GM21367 (cell line): Measurements from ENCODE around the gene TMEM243.
A peak's percentile ranks its signal among the peaks of the same experiment; 100 is the strongest.

Source experiments
- ATAC-seq: cut with Tn5 transposase; IDR thresholded peaks from one replicate; pipeline ENCODE4 v1.9.1; 2021; ENCODE audit not compliant: unreplicated experiment

The TMEM243 gene

DNA sequence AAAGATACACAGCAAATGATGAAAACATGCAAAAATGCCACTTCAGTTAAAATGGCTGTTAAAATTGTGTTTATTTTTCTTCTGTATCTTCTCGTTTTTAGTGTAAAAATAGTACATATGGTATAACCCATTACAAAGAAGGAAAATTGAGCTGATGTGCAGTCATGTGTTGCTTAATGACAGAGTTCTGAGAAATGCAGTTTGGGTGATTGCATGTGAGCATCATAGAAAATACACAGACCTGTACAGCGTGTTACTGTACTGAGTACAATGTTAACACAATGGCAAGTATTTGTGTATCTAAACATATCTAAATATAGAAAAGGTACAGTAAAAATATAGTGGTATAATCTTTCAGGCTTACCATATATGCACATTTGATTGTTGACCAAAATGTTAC is 60.0 kb downstream of the TMEM243 start:
- ATAC-seq, result no peak

DNA sequence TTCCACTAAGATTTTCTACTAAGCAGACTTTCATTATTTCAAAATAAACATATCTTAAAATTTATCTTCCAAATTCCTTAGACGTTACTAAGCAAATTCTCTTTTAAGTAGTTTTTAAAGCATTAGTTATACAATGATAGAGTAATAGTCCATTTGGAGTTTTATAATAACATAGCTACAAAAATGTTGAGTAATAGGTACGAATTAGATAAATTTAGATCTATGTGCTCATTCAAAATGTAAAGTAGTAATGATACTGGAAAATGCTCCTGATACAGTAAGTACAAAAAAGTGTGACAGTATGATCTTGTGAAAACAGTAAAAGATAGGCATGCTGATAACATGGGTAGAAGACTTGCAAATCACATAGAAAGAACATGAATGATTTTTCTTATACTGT is 62.8 kb downstream of the TMEM243 start:
- no peak for ATAC-seq

DNA sequence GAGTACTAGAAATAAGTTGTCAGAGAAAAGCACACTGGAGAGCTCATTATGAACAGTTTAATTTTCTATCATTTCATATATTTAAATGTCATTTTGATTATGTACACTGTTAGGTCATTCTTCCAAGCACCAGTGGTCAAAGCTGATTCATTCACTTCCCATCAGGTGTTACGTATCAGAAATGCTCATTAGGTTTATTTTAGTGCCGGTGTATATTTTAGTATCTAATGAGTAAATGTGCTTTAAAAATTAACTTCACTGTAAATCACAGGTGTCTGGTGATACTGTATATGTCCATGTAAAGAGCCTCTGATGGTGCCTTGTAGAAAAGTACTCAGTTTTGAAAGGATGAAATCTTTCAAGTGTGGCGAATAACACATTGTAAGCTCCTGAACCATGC is 63.7 kb downstream of the TMEM243 start:
- ATAC-seq, result no peak

DNA sequence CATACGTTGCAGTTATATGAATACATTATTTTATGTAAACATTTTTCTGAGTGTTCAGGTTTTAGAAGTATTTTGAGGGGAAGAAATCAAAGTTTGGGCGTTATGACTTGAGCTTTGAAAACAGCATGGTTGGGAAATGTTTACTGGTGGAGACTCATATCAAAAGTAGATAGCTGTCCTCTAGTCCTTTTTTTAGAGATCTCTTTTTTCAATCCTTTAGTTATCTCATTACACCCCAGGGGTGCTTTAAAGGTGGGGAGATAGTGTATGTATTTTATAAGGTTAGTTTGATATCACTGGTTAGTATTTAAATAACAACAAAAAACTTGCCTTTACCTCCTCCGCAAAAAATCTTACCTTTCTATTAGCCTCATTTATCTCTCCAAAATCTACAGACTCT is 65.0 kb downstream of the TMEM243 start:
- ATAC-seq, result no peak

DNA sequence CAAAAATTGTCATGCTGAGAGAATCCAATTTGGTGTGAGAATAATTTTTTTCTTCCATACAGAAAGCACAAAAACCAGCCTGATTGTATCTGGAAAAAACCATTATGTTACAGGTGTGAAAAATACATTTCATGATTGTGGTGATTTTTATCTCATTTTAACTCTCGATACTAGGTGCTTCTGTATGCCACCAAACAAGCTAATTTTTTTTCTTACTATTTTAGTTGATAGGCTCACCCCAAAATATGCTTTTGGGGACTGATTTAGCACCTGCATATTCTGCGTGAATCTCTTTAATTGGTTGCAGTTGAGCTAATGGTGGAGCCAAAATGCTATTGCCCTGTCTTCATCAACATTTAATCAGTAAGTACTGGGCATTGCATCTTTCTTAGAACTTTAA is 65.4 kb downstream of the TMEM243 start:
- ATAC-seq, result no peak

DNA sequence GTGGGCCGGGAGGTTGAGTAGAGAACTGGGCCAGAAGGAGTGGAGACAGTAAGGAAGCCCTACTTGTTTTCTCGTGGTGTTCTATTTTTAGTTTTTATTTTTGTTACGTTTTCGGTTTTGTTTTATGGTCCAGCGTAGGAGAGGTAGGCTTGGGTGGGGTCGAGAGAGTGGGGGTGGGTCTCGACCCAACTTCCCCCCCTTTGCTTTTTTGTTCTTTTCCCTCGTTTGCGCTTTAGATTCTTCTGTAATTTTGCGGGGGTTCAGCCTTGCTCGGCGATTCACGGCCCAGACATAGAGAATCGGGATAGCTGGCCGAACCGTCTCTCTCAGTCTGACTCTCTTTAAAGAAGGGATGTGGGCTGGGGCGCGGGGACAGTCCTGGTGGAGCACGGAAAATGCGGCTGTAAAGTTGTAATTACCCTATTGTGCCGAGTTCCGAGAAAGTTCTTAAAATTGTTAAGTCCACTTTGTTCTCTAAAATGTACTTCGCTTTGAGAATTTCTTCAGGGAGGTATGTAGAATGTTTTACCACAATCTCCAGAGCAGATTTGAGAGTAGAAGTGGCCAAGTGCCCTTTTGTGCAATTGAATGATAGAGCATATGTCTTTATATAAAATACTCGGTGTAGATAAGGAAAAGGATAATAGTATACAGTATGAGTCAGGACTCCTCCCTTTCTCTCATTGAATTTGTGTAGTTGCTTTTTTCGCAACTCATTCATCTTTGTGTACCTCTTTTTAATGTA is 66.5 kb downstream of the TMEM243 start:
- ATAC-seq, result peak; percentile 16

DNA sequence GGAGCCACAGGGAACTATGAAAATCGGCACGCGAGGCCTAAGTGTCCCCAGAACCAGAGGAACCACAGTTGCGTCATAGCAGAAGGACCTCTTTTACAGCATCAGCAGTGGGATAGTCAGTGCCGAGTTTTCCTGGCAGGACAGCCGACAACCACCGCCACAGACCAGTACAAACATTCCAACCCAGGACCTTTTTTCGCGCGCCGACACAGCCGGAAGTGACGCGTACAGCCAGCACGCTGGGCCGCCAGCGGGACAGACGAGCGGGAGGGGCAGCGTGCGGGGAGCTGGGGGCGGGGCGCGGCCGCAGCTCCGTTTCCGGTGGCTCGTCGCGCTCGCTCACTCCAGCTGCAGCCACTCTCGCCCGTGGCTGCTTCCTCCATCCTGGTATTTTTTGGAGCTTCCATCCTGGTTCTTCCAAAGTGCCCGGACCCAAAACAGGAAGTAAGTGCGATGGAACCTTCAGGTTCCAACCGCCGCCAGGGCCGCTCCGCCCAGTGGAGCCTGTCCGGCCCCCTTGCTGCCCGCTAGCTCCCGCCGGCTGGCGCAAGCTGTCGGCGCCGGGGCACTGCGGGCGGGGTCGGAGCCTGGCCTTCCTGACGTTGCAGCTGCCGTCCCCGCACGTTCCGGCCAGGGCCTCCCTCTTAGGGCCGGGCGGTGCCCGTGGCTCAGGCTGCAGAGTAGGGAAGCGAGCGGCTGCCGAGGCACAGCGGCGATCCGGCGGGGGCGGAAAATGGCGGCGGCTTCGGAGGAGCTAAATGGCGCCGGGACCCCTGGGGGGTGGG is 67.2 kb downstream of the TMEM243 start, which contains the start of gene DMTF1:
TSS of gene DMTF1 (plus strand) at position 342 of the 785 bp plus-strand sequence. CDS start 12,489 bp downstream, outside the sequence.
- peak; percentile 68 for ATAC-seq

DNA sequence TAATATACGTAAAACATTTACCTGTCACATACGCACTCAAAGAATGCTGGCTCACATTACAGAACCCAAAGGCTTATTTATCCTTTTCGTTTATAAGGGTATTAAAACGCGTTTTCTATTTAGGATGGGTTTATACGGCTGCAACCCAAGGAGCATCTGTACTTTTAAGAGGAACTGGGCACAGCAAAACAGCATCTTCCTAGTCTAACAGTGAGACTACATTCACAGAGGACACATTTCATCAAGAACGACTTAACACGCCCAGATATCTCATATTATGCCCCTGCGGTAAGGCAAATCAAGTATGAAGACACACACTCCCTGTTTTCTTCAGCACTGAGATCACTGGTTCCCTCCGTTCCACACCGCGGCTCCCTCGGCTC is 67.8 kb downstream of the TMEM243 start:
- peak; percentile 0 for ATAC-seq

DNA sequence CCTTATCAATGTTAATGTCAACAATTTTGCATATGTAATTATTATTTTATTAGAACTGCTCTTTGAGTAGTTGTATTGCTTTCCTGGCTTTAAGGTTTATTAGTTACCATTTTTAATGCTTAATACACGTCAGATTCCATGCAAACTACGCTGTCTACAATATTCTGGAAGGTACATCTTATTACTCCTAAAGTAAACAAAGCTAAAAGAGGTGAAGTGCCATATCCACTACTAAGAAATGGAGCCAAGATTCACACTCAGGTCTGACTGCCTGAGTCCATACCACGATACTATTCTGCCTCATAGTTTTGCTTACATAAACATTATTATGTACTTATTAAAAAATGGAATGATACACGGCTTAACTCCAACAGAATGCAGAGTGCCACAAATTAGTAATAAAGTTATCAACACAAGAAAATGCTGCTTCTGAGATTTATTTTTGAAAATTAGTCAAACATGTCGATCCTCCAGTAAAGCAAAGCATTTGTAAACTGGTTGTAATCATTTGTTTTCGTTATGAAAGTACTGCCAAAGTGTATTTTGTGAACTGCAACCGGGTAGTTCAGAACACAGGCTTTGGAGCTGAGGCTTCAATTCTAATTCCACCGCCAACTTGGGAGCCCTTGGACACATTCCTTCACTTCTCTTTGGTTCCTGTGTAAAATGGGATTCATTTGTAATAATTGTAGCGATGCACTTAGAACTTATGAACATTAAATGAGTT is 68.4 kb downstream of the TMEM243 start:
- no peak for ATAC-seq

DNA sequence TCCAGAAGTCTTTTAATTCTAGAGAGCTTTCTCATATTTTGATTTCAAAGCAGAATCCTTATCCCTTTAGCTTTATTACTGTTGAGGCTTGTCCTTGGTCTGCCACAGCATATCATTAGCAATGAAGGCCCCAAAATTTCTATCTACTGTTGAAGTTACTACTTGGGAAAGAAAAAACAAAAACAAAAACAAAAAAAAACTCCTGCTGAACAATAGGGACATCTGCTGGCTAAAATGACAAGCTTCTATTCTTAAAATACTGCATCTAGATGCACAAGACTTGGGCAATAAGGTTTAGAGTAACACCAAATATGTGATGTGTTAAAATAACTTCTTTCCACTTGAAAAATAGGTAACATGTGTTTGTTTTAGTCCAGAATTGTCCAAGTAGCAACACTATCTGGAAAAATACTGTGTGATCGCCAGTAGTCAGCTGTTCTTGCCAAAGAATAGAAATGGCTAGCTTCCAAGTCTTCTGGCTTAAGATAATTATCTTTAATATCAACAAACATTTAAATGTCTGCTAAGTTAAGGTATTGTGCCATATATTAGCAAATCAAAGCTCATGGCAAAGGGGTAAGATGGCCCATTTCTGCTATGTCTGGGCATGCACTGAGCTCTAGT is 71.1 kb downstream of the TMEM243 start:
- ATAC-seq, result no peak

DNA sequence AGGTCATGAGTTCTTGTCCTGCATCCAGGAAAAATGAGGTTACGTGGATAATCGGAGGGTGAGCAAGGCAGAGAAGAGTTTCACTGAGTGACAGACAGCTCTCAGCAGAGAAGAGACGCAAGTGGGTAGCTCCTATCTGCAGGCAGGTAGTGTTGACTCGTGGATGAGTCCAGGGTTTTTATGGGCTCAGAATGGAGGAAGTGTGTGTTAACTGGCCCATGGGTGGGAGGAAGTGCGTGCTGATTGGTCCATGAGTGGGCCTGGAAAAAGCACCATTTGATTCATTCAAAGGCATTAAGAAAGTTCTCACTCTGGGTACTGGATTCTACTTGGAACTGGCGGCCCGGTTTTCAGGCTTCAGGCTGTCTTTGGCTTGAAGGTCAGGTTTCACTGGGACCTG is 72.0 kb downstream of the TMEM243 start:
- ATAC-seq, result no peak

DNA sequence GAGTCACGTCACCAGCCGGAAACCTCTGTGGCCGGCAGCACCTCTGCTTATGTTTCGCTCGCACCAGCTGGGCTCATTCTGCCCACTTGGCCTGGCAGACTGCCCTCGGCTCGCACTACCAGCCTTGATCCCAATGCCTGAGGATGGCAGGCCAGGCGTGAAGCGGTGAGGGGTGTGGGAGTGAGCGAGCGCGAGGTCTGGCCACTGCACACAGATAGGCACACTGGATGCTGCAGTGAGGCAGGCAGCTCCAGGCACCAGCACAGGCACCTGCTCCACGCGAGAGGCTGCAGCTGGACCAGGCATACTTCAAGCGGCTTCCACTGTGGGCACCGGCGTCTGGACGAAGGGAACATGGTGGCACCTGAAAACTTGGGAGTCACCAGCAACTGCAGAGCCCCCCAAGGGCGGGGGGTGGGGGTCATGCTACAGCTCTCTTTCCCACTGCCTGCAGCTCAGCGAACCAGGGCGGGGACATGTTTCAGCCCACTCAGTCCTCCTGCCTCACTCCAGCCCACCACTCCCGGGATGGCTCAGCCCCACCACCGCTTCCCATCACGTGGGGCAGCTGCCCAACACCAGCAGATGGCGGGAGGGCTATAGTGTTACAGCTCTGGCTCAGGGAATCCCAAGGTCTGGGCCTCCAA is 72.7 kb downstream of the TMEM243 start:
- ATAC-seq, result no peak
